ENCODE results near the gene SPAG4. TPM values are rescaled to one million over a fixed set of nuclear protein-coding genes. Genes with fewer than 3 reads are reported as not detected.

The SPAG4 gene
- total RNA-seq, 1 experiment from 2014 or later: 18.1 TPM

DNA sequence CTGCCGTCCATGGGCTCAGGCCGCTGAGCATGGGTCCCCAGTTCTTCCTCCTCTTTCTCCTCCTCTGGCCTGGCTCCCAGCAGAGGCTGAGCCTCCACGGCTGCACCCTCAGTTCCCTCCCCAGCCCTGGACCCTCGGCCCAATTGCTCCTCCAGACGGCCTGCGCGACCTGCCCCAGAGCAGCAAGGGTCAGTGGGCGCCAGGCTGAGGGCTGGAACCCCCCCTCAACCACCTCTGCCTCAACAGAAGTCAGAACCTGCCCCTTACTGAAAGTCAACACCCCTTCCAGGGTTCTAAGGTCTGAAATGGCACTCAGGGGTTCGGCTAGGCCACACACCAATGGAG is 15.9 kb upstream of the SPAG4 start:
- DNase-seq (ENCODE audit: low spot score): no peak

- no peak for DNase-seq (ENCODE audit: low spot score)
Observed at GRCh38 chr20:35600176-35600992, 15.2 kb upstream of the SPAG4 start.

- no peak for DNase-seq (ENCODE audit: low spot score)
Observed at GRCh38 chr20:35600993-35601973, 14.3 kb upstream of the SPAG4 start.

DNA sequence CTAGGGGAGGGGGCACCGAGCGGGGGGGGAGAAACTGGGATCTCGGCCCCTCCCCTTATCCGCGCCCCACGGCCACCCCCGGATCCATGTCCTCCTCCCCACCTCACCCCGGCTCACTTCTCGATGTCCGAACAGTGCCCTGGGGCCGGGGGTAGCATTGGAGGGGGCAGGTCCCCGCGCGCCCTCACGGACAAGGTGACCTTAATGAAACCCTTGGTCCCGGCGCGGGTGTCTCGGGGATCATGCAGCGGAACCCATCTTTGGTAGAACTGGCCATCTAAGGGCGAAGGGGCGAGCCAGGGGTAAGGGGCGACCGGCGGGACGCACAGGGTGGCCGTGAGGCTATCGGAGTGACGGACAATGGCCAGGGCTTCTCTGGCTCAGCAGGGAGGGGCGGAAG is 13.6 kb upstream of the SPAG4 start:
- DNase-seq (ENCODE audit: low spot score): no peak

DNA sequence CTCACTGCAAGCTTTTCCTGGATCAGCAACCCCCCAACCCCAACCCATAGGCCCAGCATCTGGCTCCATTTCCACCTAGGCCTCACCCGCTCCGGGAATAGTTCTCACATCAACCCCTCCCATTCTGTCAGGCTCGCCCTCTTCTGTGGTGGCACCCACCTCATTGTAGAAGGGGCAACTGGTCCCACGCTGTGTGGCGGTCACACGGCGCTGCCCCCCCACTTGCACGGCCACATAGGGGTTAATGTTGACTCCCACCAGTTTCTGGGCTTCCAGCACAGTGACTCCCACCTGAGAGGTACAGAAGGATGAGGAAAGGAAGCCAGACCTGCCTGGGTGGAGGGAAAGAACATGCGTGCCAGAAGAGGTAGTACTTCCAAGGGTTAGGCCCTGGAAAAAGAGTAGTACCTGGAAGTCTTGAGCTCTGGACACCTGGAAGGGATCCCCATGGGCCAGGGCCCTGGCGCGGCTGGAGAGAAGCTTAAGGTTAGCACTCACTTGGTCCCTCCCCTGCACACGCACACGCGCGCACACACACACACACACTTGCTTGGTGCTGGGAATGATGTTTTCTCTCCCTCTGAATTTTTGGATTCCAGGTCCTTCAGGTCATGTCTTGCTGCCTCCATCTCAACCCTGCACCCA is 12.7 kb upstream of the SPAG4 start:
- DNase-seq (ENCODE audit: low spot score): no peak

DNA sequence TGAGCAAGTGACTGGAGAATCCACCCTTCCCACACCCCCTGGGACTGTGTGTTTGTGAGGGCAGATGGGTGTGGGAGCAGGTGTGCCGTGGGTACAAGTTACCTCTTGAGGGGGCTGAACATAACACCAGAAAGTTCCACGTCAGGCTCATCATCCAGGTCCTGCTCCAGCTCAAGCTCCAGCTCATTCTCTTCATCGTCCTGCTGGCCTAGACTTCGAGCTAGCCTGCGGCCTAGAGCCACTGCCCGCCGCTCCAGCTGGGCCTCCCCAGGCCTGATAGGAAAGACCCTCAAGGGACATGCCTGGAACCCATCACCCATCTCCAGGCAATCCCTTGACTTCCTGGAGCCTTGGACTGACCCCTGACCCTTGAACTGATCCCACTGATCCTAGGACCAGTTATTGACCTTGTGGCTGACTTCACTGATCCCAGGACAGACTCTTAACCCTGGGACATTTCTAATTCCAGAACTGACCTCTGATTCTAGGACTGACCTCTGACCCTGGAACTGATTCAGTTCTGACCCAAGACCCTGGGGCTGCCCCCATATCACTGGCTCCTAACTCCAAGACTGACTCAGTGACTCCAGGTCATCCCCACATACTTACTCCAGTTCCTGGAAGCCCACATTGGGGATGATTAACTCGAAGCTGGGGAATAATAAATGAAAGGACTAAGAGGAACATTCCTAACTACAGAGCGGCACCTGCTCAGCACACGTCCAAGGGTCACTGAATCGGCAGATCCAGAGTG is 11.8 kb upstream of the SPAG4 start:
- no peak for DNase-seq (ENCODE audit: low spot score)

- peak; percentile 48 for DNase-seq (ENCODE audit: low spot score)
Observed at GRCh38 chr20:35604449-35604747, 11.2 kb upstream of the SPAG4 start.

GRCh38 chr20:35606127-35606526 is 9.5 kb upstream of the SPAG4 start:
- DNase-seq (ENCODE audit: low spot score): no peak

DNA sequence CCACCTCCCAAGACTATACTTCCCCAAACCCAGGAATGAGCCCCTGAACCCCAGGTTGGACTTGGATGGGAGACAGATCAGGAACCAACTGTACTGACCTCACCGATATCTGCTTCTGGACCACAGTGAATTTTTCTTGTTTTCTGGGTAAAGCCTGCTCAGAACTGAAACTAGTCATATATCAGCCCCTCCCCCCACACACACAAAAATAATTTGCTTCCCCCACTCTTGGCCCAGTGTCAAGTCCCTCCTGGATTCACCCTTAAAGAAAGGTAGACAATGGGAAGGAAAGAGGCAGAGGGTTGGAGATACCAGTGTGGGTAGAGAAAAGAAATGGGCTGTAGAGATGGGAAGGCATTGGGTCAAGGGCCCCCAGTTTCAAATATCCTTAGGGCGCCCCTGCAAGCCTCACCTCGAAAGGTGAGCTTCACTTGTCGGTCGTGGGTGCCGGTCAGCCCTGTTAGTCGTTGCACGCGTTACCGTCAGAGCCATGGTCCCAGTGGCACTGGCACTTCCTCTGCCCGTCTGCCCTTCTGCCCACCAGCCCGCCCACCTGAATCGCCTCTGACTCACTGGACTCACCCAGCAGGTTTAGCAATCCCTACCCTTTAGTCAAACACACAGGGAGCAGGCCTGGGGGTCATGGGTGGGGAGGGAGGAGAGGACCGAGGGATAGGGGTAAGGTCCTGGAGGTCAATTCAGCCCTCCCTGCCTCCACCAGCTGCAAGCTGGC is 8.5 kb upstream of the SPAG4 start:
- peak; percentile 98 for DNase-seq (ENCODE audit: low spot score)

DNA sequence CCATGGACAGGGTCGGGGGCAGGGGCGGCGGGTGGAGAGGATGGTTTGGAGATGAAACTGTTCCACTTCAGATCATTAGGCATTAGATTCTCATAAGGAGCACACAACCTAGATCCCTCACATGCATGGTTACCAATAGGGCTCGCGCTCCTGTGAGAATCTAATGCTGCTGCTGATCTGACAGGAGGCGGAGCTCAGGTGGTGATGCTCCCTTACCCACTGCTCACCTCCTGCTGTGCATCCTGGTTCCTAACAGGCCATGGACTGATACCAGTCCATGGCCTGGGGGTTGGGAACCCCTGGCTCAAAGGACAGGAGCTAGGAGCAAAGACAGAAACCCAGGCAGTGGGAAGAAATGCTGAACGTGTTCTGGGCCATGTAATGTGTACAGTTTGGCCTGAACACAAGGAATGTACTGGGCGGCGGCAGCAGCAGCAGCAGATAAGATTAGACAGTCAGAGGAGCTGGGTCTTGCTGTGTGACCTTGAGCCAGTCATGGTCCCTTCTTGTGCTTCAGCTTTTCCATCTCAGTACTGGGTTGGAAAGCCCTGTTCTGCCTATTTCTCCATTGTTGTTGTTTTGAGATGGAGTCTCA is 4.7 kb upstream of the SPAG4 start:
- DNase-seq (ENCODE audit: low spot score): peak; percentile 25

DNA sequence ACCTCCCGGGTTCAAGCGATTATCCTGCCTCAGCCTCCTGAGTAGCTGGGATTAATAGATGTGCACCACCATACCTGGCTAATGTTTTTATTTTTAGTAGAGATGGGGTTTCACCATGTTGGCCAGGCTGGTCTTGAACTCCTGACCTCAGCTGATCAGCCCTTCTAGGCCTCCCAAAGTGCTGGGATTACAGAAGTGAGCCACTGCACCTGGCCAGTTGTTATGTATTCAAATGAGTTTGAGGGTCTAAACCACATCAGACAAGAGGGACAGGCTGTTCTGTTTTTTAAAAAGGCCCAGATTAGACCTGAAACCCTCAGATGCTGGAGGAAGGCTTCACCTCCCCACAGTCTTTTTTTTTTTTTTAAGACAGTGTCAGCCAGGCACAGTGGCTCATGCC is 4.1 kb upstream of the SPAG4 start:
- DNase-seq (ENCODE audit: low spot score): no peak

DNA sequence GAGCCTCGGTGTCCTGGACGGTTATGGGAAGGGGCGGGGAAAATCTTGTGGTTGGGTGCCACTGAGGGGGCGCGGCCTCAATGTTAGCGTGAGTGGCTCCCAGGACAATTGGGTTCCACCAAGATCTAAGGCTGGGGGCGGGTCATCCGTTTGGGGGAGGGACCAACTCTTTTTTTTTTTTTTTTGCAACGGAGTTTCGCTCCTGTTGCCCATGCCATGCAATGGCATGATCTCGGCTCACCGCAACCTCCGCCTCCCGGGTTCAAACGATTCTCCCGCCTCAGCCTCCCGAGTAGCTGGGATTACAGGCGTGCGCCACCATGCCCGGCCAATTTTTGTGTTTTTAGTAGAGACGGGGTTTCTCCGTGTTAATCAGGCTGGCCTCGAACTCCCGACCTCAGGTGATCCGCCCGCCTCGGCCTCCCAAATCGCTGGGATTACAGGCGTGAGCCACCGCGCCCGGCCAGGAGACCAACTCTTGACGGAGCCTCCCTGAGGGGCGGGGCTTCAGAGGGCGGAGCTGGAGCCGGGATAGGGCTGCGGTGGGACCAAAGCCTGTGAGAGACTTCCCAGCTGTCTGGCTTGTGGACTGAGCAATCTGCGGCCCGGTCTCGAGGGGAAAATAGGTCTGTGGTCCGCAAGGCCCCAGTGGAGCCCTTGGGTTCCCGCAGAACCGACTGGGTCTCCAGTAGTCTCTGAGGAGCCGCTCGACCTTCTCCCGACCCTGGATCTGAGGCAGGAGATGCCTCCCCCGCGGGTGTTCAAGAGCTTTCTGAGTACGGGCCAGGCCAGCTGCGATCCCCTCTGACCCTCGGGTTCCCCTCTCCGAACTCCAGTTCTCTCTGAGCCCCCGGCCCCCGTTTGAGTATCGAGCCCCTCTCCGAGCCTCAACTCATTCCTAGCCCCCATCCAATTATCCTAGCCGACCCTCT is 1.1 kb downstream of the SPAG4 start:
- peak; percentile 98 for DNase-seq (ENCODE audit: low spot score)

GRCh38 chr20:35617397-35618262 is 2.0 kb downstream of the SPAG4 start:
- DNase-seq (ENCODE audit: low spot score): peak; percentile 92

DNA sequence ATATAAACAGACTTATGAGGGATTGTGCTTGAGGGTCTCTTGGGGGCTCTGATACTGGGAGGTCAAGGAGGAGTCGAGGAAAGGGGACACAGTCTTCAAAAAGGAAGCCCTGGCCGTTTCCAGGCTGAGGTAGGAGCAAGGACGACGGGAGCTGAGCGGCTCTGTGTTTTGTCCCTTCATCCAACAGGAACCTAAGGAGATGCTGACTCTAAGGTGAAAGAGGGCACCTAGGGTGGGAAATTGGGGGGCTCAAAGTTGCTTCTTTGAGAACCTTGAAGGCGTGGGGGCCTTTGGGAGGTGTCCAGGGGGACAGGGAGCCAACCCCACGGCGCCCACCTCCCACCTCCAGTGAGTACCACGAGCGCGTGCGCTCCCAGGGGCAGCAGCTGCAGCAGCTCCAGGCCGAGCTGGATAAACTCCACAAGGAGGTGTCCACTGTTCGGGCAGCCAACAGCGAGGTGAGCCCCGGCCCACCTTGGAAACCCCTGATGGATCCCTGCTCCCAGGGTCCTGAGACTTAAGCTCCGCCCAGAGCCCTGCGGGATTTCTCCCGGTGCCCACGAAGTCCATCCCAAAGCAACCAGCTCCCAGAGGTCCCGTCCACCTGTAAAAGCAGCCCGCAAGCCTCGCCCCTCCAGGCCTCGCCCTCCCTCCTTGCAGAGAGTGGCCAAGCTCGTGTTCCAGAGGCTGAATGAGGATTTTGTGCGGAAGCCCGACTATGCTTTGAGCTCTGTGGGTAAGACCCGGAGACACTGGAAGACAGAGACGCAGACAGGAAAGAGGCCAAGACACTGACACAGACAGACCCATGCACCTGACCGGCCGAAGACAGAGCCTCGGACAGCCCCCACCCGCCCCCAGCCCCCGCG is 2.9 kb downstream of the SPAG4 start:
- DNase-seq (ENCODE audit: low spot score): peak; percentile 71

- peak; percentile 98 for DNase-seq (ENCODE audit: low spot score)
Observed at GRCh38 chr20:35619196-35620095, 3.8 kb downstream of the SPAG4 start.

GRCh38 chr20:35620818-35621559 is 5.4 kb downstream of the SPAG4 start:
- DNase-seq (ENCODE audit: low spot score): no peak

All from HT-29 (cell line).